RPMI8226 (cell line): ENCODE measurements around the gene ZBTB20.

Source experiments
- DNase-seq: peaks from one replicate; pipeline ENCODE4 v3.0.0-alpha.2; 2015

Gene ZBTB20

GRCh38 chr3:114506591-114507300 lies 640.3 kb downstream of the ZBTB20 start:
- no peak for DNase-seq

DNA sequence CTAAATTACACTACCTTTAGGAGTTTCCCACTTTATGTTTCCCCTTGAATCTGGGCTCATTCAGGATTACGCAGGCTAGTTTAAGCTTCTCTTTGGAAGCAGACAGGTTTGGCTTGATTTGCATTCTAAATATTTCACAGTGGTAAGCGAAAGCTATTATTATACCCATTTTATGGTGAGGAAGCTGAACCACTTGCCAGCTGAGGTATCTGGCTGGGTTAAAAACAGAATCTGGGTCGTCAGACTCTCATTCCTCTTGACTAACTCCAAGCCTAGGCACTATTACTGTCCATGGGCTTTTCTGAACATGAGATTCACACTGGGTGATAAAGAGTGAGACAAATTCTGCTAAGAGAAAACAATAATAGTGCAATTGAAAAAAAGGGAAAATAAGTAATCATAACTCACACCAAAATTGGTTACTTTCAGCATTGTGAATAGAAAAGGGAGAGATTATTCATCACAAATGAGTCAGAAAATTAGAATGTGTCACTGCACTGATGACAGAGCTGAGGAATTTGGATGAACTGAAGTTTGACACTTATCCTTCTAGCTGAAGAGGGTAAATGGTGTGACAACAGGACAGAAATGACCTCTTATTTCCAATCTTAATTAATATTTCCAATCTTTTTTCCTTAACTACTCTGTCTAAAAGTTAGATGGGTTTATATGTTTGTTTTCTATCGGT lies 642.0 kb downstream of the ZBTB20 start:
- no peak for DNase-seq

GRCh38 chr3:114502204-114502603 lies 644.9 kb downstream of the ZBTB20 start:
- DNase-seq, result no peak

DNA sequence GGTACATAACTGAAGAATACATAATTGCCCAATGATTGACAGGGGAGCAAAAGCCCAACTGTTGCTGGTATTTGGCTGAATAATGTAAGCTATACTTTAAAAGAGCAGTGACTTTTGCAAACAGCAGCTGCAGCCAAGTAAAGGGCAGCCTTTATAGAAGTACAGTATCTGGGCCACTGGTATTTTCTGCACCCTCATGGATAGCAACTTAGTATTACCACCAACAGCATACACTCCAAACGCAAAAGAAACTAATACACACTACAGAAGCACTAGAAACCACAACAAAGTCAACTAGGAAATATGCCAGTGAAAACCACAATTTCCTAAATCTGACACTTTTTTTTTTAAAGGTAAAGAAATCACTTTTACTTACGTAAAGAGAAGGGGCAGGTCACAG lies 647.1 kb downstream of the ZBTB20 start:
- DNase-seq, result no peak

GRCh38 chr3:114498539-114499370 lies 648.3 kb downstream of the ZBTB20 start:
- no peak for DNase-seq

DNA sequence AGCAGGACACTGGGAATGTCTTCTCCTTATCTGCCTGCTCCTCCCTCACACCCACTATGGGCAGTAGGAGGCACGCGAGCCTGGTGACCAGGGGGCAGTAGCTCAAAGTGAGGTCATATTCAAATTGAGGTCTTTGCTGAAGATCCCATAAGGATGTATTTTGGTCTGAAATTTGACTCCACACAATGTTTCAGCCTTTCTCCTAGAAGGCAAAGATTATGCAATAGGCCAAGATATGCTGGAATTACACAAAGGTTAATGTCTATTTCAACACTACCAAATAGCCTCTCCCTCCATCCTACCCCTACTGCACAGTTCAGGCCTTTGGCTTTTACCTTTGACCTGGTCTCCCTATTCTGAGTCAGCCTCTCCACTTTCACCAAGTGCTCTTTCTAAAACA lies 650.2 kb downstream of the ZBTB20 start:
- no peak for DNase-seq

- DNase-seq, result no peak
Observed at GRCh38 chr3:114496466-114496865, 650.6 kb downstream of the ZBTB20 start.

DNA sequence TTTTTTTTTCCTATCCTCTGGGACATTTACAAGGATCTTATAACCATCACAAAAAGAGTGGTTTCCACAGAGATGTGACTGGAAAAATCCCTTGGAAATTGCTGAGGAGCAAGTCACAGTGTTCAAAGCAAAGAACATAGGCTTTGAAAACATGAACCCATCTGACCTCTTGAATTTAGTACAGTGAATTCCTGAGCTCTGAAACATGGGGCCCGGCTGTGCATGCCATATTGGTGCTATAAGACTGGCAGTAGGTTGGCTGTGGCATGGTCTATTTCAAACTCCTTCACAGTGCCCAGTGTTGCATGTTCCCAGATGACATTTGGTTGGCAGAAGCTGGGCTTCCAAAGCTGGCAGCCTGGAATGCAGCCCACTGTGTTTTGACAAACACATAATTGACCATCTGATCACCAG lies 651.1 kb downstream of the ZBTB20 start:
- no peak for DNase-seq

GRCh38 chr3:114494498-114494897 lies 652.6 kb downstream of the ZBTB20 start:
- no peak for DNase-seq

DNA sequence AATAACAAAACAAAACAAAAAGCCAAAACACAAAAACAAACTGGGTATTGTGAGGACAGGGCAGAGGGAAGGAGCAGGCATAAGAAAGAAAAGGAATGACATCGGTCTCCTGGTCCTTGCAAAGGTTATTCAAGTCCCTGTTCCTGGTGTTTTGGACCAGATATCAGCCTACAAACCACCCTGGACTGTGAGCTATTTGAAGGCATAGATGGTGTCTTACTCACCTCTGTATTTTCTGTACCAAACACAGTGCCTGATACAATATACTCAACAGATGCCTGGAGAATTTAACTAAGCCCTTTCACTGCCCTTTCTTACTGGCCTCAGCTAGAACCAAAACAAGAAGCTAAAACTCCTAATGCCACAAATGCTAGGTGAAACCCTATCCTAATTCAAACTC lies 656.3 kb downstream of the ZBTB20 start:
- no peak for DNase-seq

- DNase-seq, result no peak
Observed at GRCh38 chr3:114487502-114487901, 659.6 kb downstream of the ZBTB20 start.

- no peak for DNase-seq
Observed at GRCh38 chr3:114484919-114485318, 662.2 kb downstream of the ZBTB20 start.

GRCh38 chr3:114481113-114481512 lies 666.0 kb downstream of the ZBTB20 start:
- DNase-seq, result no peak

DNA sequence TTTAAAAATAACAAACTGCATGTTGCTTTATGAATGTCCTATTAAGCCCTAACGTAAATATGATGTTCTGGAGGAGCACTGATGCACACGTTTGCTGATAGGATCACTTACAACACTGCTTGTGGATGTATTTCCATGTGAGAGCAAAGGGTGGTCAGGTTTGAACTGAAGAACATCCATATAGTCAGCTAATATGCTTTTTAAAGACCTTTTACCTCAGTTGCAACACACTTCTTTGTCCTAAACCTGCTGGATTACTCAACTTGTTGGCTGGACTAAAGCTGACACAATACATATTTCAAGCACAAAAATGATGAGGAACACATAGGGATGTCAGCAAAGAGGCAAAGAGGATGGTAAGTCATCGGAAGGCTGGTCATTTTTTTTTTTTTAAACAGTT lies 666.6 kb downstream of the ZBTB20 start:
- DNase-seq, result no peak

- DNase-seq, result no peak
Observed at GRCh38 chr3:114478801-114479200, 668.3 kb downstream of the ZBTB20 start.

- DNase-seq, result no peak
Observed at GRCh38 chr3:114476511-114476910, 670.6 kb downstream of the ZBTB20 start.

- no peak for DNase-seq
Observed at GRCh38 chr3:114471478-114471877, 675.6 kb downstream of the ZBTB20 start.

GRCh38 chr3:114469070-114469469 lies 678.0 kb downstream of the ZBTB20 start:
- no peak for DNase-seq

- DNase-seq, result no peak
Observed at GRCh38 chr3:114466816-114467215, 680.3 kb downstream of the ZBTB20 start.

GRCh38 chr3:114466251-114466650 lies 680.8 kb downstream of the ZBTB20 start:
- DNase-seq, result no peak

- DNase-seq, result no peak
Observed at GRCh38 chr3:114464548-114464947, 682.5 kb downstream of the ZBTB20 start.

DNA sequence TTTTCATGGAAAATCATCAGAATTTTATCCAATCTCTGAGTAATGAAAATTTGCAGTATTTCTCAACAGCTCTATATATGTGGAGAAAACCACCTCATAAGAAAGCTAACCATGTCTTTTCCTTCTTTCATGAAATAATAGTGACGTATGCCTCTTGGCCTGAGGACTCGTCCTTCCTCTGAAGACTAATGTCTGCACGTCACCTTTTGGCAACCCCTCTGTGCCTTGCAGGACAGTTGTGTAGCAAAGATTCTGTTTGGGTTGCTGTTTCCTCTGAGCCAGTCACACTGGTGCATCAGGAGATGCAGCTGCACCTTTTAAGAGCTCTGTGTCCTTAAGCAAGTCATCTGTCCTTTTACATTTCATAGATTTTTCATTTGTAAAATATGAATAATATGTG lies 684.3 kb downstream of the ZBTB20 start:
- DNase-seq, result no peak

DNA sequence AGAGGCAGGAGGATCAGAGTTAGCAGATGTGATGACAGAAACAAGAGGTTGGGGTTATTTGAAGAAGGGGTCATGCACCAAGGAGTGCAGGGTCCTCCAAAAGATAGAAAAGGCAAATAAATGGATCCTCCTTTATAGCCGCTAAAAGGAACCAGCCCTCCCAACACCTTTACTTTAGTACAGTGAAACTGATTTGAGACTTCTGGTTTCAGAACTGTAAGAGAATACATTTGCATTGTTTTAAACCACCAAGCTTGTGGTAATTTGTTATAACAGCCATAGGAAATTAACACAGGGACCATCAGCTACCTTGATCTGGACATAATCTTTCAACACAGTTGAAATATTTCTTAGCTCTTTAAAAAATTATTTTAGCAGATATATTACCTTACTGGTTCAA lies 686.6 kb downstream of the ZBTB20 start:
- DNase-seq, result no peak

- DNase-seq, result no peak
Observed at GRCh38 chr3:114456742-114457141, 690.3 kb downstream of the ZBTB20 start.
